GM12892 (cell line): Measurements from ENCODE around the gene ANKDD1B.

Experiments used
- POLR2A ChIP-seq: IDR thresholded peaks from 2 replicates; pipeline ENCODE4 v1.6.1; 2011; ENCODE audit warnings: low read depth, low read length, control low read depth
- POLR2AphosphoS5 ChIP-seq: IDR thresholded peaks from 2 replicates; pipeline ENCODE4 v1.6.1; 2011; ENCODE audit warnings: low read depth, low read length, control low read depth
- TAF1 ChIP-seq: IDR thresholded peaks from 2 replicates; pipeline ENCODE4 v1.6.1; 2011; ENCODE audit warnings: low read depth, mild to moderate bottlenecking, control low read depth, low read length, borderline replicate concordance

- TF ChIP-seq POLR2A (no peak), POLR2AphosphoS5 (no peak), TAF1 (no peak)
These were observed 66.9 kb downstream of the ANKDD1B start for GRCh38 chr5:75678155-75678554.
